Caco-2 (cell line): Measurements from ENCODE around the gene ANKFN1. TPM values are rescaled to one million over a fixed set of nuclear protein-coding genes. Genes with fewer than 3 reads are reported as not detected.

ENCODE experiments used
- BruUV-seq: library from RNA; stranded (reverse); fragments of 400-500 nt; replicated peaks from 2 replicates; lab custom pipeline; 2021; lab: Mats Ljungman, UMichigan
- CTCF ChIA-PET: fragments of 300-600 bp; sonication (Branson Sonifier 250); formaldehyde crosslinking; loops from one replicate; lab custom pipeline; 2022; ENCODE audit warnings: antibody characterized with exemption; lab: Charles Lee
- POLR2A ChIA-PET: fragments of 300-600 bp; sonication (Branson Sonifier 250); formaldehyde crosslinking; loops from one replicate; lab custom pipeline; 2022; ENCODE audit warnings: antibody characterized with exemption; lab: Charles Lee
- DNase-seq, 2 experiments: peaks; one replicate each; pipeline versions ENCODE4 v3.0.0 to v3.0.0-alpha.2; 2020 to 2022
- H3K27me3 ChIP-seq: replicated peaks from 2 replicates; pipeline ENCODE4 v1.6.0; 2011; ENCODE audit warnings: low read length; ENCODE audit not compliant: control insufficient read depth, insufficient read depth
- H3K36me3 ChIP-seq: 2 replicates; pipeline ENCODE4 v1.5.1; 2011; ENCODE audit warnings: low read length; ENCODE audit not compliant: control insufficient read depth, insufficient read depth
- H3K4me1 ChIP-seq: fragments of 250-450 bp; sonication (Bioruptor Pico); 2 replicates; pipeline ENCODE4 v1.5.1; 2020; ENCODE audit warnings: mild to moderate bottlenecking
- H3K4me3 ChIP-seq: 2 replicates; pipeline ENCODE4 v1.5.1; 2011; ENCODE audit warnings: low read depth, mild to moderate bottlenecking, control low read depth, low read length
- H3K9me3 ChIP-seq: fragments of 250-450 bp; sonication (Bioruptor Pico); 2 replicates; pipeline ENCODE4 v1.5.1; 2020; ENCODE audit warnings: mild to moderate bottlenecking, moderate library complexity
- H3K27ac Mint-ChIP-seq: one replicate; pipeline ENCODE4 v1.8.0; 2022; ENCODE audit warnings: mixed read lengths; ENCODE audit not compliant: unreplicated experiment
- H3K27me3 Mint-ChIP-seq: one replicate; pipeline ENCODE4 v1.8.0; 2022; ENCODE audit warnings: mixed read lengths; ENCODE audit not compliant: insufficient read depth, unreplicated experiment
- H3K36me3 Mint-ChIP-seq: one replicate; pipeline ENCODE4 v1.8.0; 2022; ENCODE audit warnings: mild to moderate bottlenecking, mixed read lengths; ENCODE audit not compliant: insufficient read depth, unreplicated experiment
- H3K4me1 Mint-ChIP-seq: one replicate; pipeline ENCODE4 v1.8.0; 2022; ENCODE audit warnings: low read depth, mixed read lengths; ENCODE audit not compliant: unreplicated experiment
- H3K4me3 Mint-ChIP-seq: one replicate; pipeline ENCODE4 v1.8.0; 2022; ENCODE audit warnings: mild to moderate bottlenecking, moderate library complexity, mixed read lengths; ENCODE audit not compliant: unreplicated experiment
- H3K9me3 Mint-ChIP-seq: one replicate; pipeline ENCODE4 v1.8.0; 2022; ENCODE audit warnings: mixed read lengths; ENCODE audit not compliant: unreplicated experiment
- CTCF ChIP-seq, 2 experiments: fragments of 200-600 bp in 1 of 2; IDR thresholded peaks; 1 replicate in 1 of 2; 2 replicates in 1 of 2; pipeline versions ENCODE4 v1.5.1 to v1.8.0; 2011 to 2022; ENCODE audit warnings: antibody characterized with exemption in 1 of 2, control low read depth in 1 of 2, inconsistent platforms in 1 of 2, low read depth in 1 of 2, low read length in 1 of 2, mild to moderate bottlenecking in 1 of 2, moderate library complexity in 1 of 2; ENCODE audit not compliant: insufficient read depth in 1 of 2, severe bottlenecking in 1 of 2, unreplicated experiment in 1 of 2
- intact Hi-C: fragments of 100-400 bp; cut with micrococcal nuclease; formaldehyde crosslinking; loops from one replicate; pipeline ENCODE4 v1.10.0; 2022; ENCODE audit not compliant: unreplicated experiment
- total RNA-seq: library from RNA; stranded (reverse); gene quantifications from 2 replicates; pipeline ENCODE4 v1.2.3, GENCODE V29; 2022

The ANKFN1 gene
- total RNA-seq, 1 experiment from 2014 or later = 0.34 TPM

GRCh38 chr17:56528696-56529095 lies 375.4 kb downstream of the ANKFN1 start:
- no peak overlapping the region for H3K4me3 Mint-ChIP-seq
- no peak overlapping the region for H3K27ac Mint-ChIP-seq
- H3K27me3 ChIP-seq = no peaks in the 10 kb centered on the region; the same call in 1 of the 2 replicates
- no peaks in the 10 kb centered on the region for H3K9me3 ChIP-seq
- TF ChIP-seq CTCF (IDR thresholded peaks at IDR 0.05; ENCODE audit: insufficient read depth in 1 of 2, low read depth in 1 of 2, low read length in 1 of 2, severe bottlenecking in 1 of 2, unreplicated experiment in 1 of 2) = no peak
- ChIA-PET CTCF (interaction anchor here (0.9 kb wide), 1 partner anchor 144 kb away, joined by 3 read pairs; no protein-coding TSS in a partner anchor), POLR2A (no interaction called here)
- H3K36me3 ChIP-seq = no peaks in the 10 kb centered on the region
- intact Hi-C loops = no loop called here
- BruUV-seq = no TSS peak
- H3K36me3 Mint-ChIP-seq = no peaks in the 10 kb centered on the region
- no peaks in the 10 kb centered on the region for H3K4me1 Mint-ChIP-seq
- DNase-seq = no peak
- H3K27me3 Mint-ChIP-seq = peaks cover 12% of the 10 kb centered on the region
- H3K9me3 Mint-ChIP-seq = no peaks in the 10 kb centered on the region
- no peak overlapping the region for H3K4me3 ChIP-seq
- no peaks in the 10 kb centered on the region for H3K4me1 ChIP-seq

GRCh38 chr17:56532926-56533325 lies 379.7 kb downstream of the ANKFN1 start:
- no peak for TF ChIP-seq CTCF (IDR thresholded peaks at IDR 0.05; ENCODE audit: insufficient read depth in 1 of 2, low read depth in 1 of 2, low read length in 1 of 2, severe bottlenecking in 1 of 2, unreplicated experiment in 1 of 2)
- no TSS peak for BruUV-seq
- H3K36me3 Mint-ChIP-seq = no peaks in the 10 kb centered on the region
- no peak overlapping the region for H3K4me3 Mint-ChIP-seq
- H3K4me1 Mint-ChIP-seq = no peaks in the 10 kb centered on the region
- DNase-seq = no peak
- H3K4me3 ChIP-seq = no peak overlapping the region
- POLR2A ChIA-PET = no interaction called here
- no peaks in the 10 kb centered on the region; the same call in 1 of the 2 replicates for H3K27me3 ChIP-seq
- intact Hi-C loops = no loop called here
- peaks cover 13% of the 10 kb centered on the region for H3K27me3 Mint-ChIP-seq
- H3K9me3 ChIP-seq = no peaks in the 10 kb centered on the region
- H3K9me3 Mint-ChIP-seq = no peaks in the 10 kb centered on the region
- H3K36me3 ChIP-seq = no peaks in the 10 kb centered on the region
- no peak overlapping the region for H3K27ac Mint-ChIP-seq
- no peaks in the 10 kb centered on the region for H3K4me1 ChIP-seq
- CTCF ChIA-PET = no interaction called here

GRCh38 chr17:56536766-56537165 lies 383.5 kb downstream of the ANKFN1 start:
- no peak overlapping the region for H3K27ac Mint-ChIP-seq
- ChIA-PET POLR2A (no interaction called here), CTCF (no interaction called here)
- intact Hi-C loops = no loop called here
- H3K36me3 Mint-ChIP-seq = no peaks in the 10 kb centered on the region
- Histone ChIP-seq H3K4me3 (no peak overlapping the region), H3K9me3 (no peaks in the 10 kb centered on the region), H3K4me1 (no peaks in the 10 kb centered on the region), H3K27me3 (no peaks in the 10 kb centered on the region), H3K36me3 (no peaks in the 10 kb centered on the region)
- peaks cover 16% of the 10 kb centered on the region for H3K27me3 Mint-ChIP-seq
- peaks cover 15% of the 10 kb centered on the region for H3K9me3 Mint-ChIP-seq
- DNase-seq = no peak
- H3K4me3 Mint-ChIP-seq = no peak overlapping the region
- H3K4me1 Mint-ChIP-seq = no peaks in the 10 kb centered on the region
- TF ChIP-seq CTCF (IDR thresholded peaks at IDR 0.05; ENCODE audit: insufficient read depth in 1 of 2, low read depth in 1 of 2, low read length in 1 of 2, severe bottlenecking in 1 of 2, unreplicated experiment in 1 of 2) = no peak
- BruUV-seq = no TSS peak
